ENCODE measurements around the gene POLQ.
"Not testable (repeated sequence)": the region's sequence is repeated elsewhere in the genome, so short reads cannot be mapped to it uniquely, and the experiment has no call there.

Gene POLQ

DNA sequence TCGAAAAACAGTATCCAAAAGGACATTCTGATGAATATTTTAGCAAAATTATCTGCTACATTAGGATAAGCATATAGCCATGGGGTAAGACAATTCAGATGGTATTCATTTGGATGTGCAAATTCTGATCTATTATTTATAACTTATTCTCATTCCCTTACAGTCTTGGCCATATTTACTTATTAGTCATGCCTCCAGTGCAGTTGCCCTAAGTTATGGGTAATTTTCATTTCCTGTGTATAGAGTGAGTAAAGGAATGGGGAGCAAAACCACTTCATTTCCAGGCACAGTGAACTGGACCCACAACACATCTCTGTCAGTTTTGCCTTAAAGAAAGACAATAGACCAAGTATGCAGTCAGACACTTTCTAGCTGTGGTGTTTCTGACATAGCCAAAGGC, 134.3 kb downstream of the POLQ start:
- DNase-seq: no peak

DNA sequence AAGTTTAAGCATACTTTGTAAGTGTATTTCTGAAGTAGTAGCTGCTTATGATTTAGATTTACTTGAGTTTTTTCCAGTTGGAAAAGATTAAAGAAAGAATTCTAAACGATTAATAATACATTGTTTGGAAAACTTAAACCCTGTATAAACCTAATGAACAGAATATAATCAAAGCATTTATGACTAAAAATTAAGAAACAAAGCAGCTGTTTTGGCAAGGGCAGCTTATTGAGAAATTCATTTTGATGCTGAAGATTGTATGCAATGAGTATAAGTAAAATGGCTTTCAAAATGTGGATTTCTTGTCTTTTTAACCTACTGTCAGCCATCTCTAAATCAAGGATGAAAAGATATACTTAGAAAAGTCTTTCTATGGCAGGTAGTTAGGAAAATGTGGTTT, 140.2 kb downstream of the POLQ start:
- no peak for DNase-seq

DNA sequence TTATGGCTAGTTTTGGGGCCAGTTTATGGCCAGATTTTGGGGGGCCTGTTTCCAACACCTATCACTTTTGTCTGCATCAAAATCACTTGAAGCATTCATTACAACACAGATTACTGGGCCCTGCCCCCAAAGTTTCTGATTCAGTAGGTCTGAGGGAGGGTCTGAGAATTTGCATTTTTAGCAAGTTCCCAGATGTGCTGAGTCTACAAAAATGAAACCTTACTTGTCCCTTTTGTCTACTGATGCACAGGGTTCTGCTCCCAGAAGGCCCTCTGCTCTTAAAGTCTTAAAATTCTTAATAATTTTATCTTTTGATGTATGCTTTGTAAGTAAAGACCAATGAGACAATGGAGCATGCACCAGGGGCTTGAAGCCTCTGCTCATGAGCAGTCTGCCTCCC, 146.0 kb downstream of the POLQ start:
- no peak for DNase-seq

DNA sequence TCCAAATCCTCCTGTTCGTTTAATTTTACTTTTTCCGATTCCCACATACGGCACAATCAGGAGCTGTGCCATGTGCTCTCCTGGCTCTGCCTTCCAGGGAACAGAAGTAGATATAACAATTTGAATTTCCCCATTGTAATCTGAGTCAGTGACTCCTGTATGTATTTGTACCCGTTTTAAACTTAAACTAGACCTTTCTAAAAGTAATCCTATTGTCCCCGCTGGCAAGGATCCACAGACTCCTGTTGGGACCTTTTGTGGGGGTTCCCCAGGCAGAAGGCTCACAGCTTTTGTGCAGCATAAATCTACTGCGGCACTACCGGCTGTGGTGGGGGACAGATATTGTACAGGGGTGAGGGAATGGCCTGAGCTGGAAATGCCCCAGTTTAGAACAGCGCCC, 147.7 kb downstream of the POLQ start:
- DNase-seq: not testable (repeated sequence)

DNA sequence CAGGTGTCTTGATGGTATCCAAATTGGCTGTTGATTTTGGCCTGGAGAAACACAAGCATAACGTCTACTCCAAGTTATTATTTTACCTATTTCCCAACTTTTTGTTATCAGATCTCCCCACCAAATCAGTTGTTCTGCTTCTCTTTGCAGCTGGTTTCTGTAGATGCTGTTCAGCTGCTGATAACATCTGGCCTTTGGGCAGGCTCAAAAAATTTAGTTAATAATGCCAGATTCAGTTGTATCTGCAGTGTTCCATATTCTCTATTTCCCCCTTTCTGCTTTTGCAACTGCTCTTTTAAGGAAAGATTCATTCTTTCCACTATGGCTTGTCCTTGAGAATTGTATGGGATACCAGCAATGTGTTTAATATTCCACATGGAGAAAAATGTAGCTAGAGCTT, 149.8 kb downstream of the POLQ start:
- not testable (repeated sequence) for DNase-seq

DNA sequence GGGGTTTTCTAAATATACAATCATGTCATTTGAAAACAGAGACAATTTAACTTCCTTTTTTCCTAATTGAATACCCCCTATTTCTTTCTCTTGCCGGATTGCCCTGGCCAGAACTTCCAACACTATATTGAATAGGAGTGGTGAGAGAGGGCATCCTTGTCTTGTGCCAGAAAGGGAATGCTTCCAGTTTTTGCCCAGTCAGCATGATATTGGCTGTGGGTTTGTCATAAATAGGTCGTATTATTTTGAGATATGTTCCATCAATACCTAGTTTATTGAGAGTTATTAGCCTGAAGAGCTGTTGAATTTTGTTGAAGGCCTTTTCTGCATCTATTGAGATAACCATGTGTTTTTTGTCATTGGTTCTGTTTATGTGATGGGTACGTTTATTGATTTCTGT, 157.5 kb downstream of the POLQ start:
- DNase-seq: not testable (repeated sequence)
